MCF 10A (cell line): ENCODE data around the gene THOC2. TPM values are rescaled to one million over a fixed set of nuclear protein-coding genes. Genes with fewer than 3 reads are reported as not detected.

Experiments
- BruUV-seq: library from RNA; stranded (reverse); fragments of 400-500 nt; replicated peaks from 2 replicates; lab custom pipeline; 2021; lab: Mats Ljungman, UMichigan
- CTCF ChIA-PET: fragments of 300-600 bp; sonication (Branson Sonifier 250); formaldehyde crosslinking; extraction: SDS; loops from one replicate; lab custom pipeline; 2021; ENCODE audit warnings: antibody characterized with exemption, inconsistent platforms; lab: Yijun Ruan, JAX
- POLR2A ChIA-PET: fragments of 300-600, 350-650 bp; sonication (Branson Sonifier 250); formaldehyde crosslinking; extraction: SDS; loops from one replicate; lab custom pipeline; 2020; ENCODE audit warnings: antibody characterized with exemption, inconsistent platforms; lab: Yijun Ruan, JAX
- DNase-seq: peaks from one replicate; pipeline ENCODE4 v3.0.0-alpha.2; 2018; ENCODE audit not compliant: unreplicated experiment
- H3K27ac Mint-ChIP-seq: one replicate; pipeline ENCODE4 v1.8.0; 2022; ENCODE audit warnings: mild to moderate bottlenecking, low read depth, mixed read lengths; ENCODE audit not compliant: unreplicated experiment
- H3K27me3 Mint-ChIP-seq: one replicate; pipeline ENCODE4 v1.8.0; 2022; ENCODE audit warnings: mixed read lengths; ENCODE audit not compliant: insufficient read depth, unreplicated experiment
- H3K36me3 Mint-ChIP-seq: one replicate; pipeline ENCODE4 v1.8.0; 2022; ENCODE audit warnings: mild to moderate bottlenecking, moderate library complexity, mixed read lengths; ENCODE audit not compliant: insufficient read depth, unreplicated experiment
- H3K4me1 Mint-ChIP-seq: one replicate; pipeline ENCODE4 v1.8.0; 2022; ENCODE audit warnings: mixed read lengths; ENCODE audit not compliant: insufficient read depth, unreplicated experiment
- H3K4me3 Mint-ChIP-seq: one replicate; pipeline ENCODE4 v1.8.0; 2022; ENCODE audit warnings: mild to moderate bottlenecking, moderate library complexity, mixed read lengths; ENCODE audit not compliant: unreplicated experiment
- H3K9me3 Mint-ChIP-seq: one replicate; pipeline ENCODE4 v1.8.0; 2022; ENCODE audit warnings: mixed read lengths; ENCODE audit not compliant: unreplicated experiment
- intact Hi-C: fragments of 100-400 bp; cut with micrococcal nuclease; formaldehyde crosslinking; loops from 2 replicates; pipeline ENCODE4 v1.14.1; 2022
- total RNA-seq: library from RNA; stranded (reverse); gene quantifications from 2 replicates; pipeline ENCODE4 v1.2.3, GENCODE V29; 2022
- TF ChIP-seq, protein P1 (sequence below): fragments of 200-600 bp; IDR thresholded peaks from one replicate; pipeline ENCODE4 v1.8.0; 2022; ENCODE audit warnings: antibody characterized with exemption, mild to moderate bottlenecking; ENCODE audit not compliant: unreplicated experiment

Gene THOC2
- total RNA-seq, 1 experiment from 2014 or later: 75.4 TPM

- CTCF ChIA-PET: no interaction called here
- Mint-ChIP-seq H3K9me3 (no peaks in the 10 kb centered on the region), H3K4me1 (no peaks in the 10 kb centered on the region), H3K27me3 (no peaks in the 10 kb centered on the region), H3K27ac (no peak overlapping the region), H3K4me3 (no peak overlapping the region), H3K36me3 (no peaks in the 10 kb centered on the region)
- BruUV-seq: no TSS peak
- TF ChIP-seq, protein P1, sequence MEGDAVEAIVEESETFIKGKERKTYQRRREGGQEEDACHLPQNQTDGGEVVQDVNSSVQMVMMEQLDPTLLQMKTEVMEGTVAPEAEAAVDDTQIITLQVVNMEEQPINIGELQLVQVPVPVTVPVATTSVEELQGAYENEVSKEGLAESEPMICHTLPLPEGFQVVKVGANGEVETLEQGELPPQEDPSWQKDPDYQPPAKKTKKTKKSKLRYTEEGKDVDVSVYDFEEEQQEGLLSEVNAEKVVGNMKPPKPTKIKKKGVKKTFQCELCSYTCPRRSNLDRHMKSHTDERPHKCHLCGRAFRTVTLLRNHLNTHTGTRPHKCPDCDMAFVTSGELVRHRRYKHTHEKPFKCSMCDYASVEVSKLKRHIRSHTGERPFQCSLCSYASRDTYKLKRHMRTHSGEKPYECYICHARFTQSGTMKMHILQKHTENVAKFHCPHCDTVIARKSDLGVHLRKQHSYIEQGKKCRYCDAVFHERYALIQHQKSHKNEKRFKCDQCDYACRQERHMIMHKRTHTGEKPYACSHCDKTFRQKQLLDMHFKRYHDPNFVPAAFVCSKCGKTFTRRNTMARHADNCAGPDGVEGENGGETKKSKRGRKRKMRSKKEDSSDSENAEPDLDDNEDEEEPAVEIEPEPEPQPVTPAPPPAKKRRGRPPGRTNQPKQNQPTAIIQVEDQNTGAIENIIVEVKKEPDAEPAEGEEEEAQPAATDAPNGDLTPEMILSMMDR: no peak
- POLR2A ChIA-PET: no interaction called here
- intact Hi-C loops: no loop called here
- no peak for DNase-seq
Observed at GRCh38 chrX:123745511-123745910, 12.7 kb upstream of the THOC2 start.

- POLR2A ChIA-PET: no interaction called here
- Mint-ChIP-seq H3K4me1 (no peaks in the 10 kb centered on the region), H3K27ac (no peak overlapping the region), H3K36me3 (no peaks in the 10 kb centered on the region), H3K27me3 (no peaks in the 10 kb centered on the region), H3K4me3 (no peak overlapping the region), H3K9me3 (no peaks in the 10 kb centered on the region)
- no TSS peak for BruUV-seq
- TF ChIP-seq, protein P1: no peak
- CTCF ChIA-PET: no interaction called here
- DNase-seq: no peak
- intact Hi-C loops: no loop called here
Observed at GRCh38 chrX:123743312-123743711, 10.5 kb upstream of the THOC2 start.

DNA sequence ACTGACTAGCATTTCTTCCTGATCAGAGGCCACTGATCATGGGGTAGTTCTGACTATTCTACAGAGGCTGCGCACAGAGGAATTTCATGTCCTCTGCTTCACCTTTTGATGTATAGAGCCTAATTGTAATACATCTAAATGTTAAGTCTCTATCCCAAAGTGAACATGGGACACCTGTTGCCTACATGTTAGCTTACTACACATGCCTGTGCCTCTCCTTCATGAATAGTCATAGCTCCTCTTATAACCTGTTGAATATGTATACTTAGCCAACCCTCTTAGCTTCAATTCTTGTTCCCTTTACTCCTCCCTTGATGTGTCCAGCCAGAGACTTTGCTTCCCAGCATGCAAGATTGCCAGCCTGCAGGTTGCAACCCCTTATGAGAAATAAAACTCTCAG is 9.6 kb upstream of the THOC2 start:
- ChIA-PET POLR2A (interaction anchor here (0.6 kb wide), 1 partner anchor 20 kb away, joined by 3 read pairs; no protein-coding TSS in a partner anchor), CTCF (no interaction called here)

GRCh38 chrX:123740536-123740935 is 7.7 kb upstream of the THOC2 start:
- H3K9me3 Mint-ChIP-seq: no peaks in the 10 kb centered on the region
- no peak overlapping the region for H3K4me3 Mint-ChIP-seq
- no peak overlapping the region for H3K27ac Mint-ChIP-seq
- TF ChIP-seq, protein P1: no peak
- intact Hi-C loops: no loop called here
- CTCF ChIA-PET: interaction anchor here (0.8 kb wide), 1 partner anchor 26 kb away, joined by 3 read pairs; no protein-coding TSS in a partner anchor
- H3K4me1 Mint-ChIP-seq: no peaks in the 10 kb centered on the region
- H3K27me3 Mint-ChIP-seq: no peaks in the 10 kb centered on the region
- no peak for DNase-seq
- no peaks in the 10 kb centered on the region for H3K36me3 Mint-ChIP-seq
- no TSS peak for BruUV-seq
- POLR2A ChIA-PET: no interaction called here

More for the DNA sequence above, 9.6 kb upstream of the THOC2 start:
- TF ChIP-seq, protein P1: no peak
- H3K9me3 Mint-ChIP-seq: no peaks in the 10 kb centered on the region
- BruUV-seq: no TSS peak
- no peak overlapping the region for H3K27ac Mint-ChIP-seq
- DNase-seq: no peak
- H3K4me1 Mint-ChIP-seq: no peaks in the 10 kb centered on the region
- H3K36me3 Mint-ChIP-seq: no peaks in the 10 kb centered on the region
- no peaks in the 10 kb centered on the region for H3K27me3 Mint-ChIP-seq
- intact Hi-C loops: no loop called here
- H3K4me3 Mint-ChIP-seq: no peak overlapping the region
